OCI-M2 (cell line): ENCODE results near the gene MSL1.
"Not testable (repeated sequence)": the region's sequence is repeated elsewhere in the genome, so short reads cannot be mapped to it uniquely, and the experiment has no call there.

Experiments
- DNase-seq: peaks from one replicate; lab custom pipeline; 2025; ENCODE audit not compliant: unreplicated experiment; lab: John Stamatoyannopoulos, UW

The MSL1 gene

GRCh38 chr17:40124279-40125141, 2.7 kb downstream of the MSL1 start:
- no peak for DNase-seq

GRCh38 chr17:40129498-40129897, 7.7 kb downstream of the MSL1 start:
- no peak for DNase-seq

GRCh38 chr17:40130352-40131042, 8.7 kb downstream of the MSL1 start:
- no peak for DNase-seq

GRCh38 chr17:40134184-40134583, 12.4 kb downstream of the MSL1 start:
- DNase-seq = no peak

- DNase-seq = no peak
These were observed 14.0 kb downstream of the MSL1 start for GRCh38 chr17:40135817-40136216.

GRCh38 chr17:40139566-40140058, 17.8 kb downstream of the MSL1 start:
- DNase-seq = no peak

- DNase-seq = not testable (repeated sequence)
These were observed 21.4 kb downstream of the MSL1 start for GRCh38 chr17:40143166-40143565.

GRCh38 chr17:40145476-40145875, 23.7 kb downstream of the MSL1 start:
- no peak for DNase-seq

GRCh38 chr17:40148527-40148926, 26.8 kb downstream of the MSL1 start:
- DNase-seq = no peak

GRCh38 chr17:40150276-40150675, 28.5 kb downstream of the MSL1 start:
- no peak for DNase-seq

GRCh38 chr17:40151414-40151963, 29.7 kb downstream of the MSL1 start:
- DNase-seq = no peak

GRCh38 chr17:40153603-40154236, 31.9 kb downstream of the MSL1 start:
- no peak for DNase-seq

- DNase-seq = no peak
These were observed 36.2 kb downstream of the MSL1 start for GRCh38 chr17:40157973-40158372.

GRCh38 chr17:40158438-40159013, 36.8 kb downstream of the MSL1 start:
- DNase-seq = no peak

GRCh38 chr17:40159456-40159855, 37.7 kb downstream of the MSL1 start:
- no peak for DNase-seq

- DNase-seq = no peak
These were observed 46.0 kb downstream of the MSL1 start for GRCh38 chr17:40167685-40168261.

GRCh38 chr17:40168262-40168832, 46.6 kb downstream of the MSL1 start:
- no peak for DNase-seq

GRCh38 chr17:40170325-40170724, 48.6 kb downstream of the MSL1 start:
- no peak for DNase-seq

- DNase-seq = no peak
These were observed 50.0 kb downstream of the MSL1 start for GRCh38 chr17:40171750-40172149.

- DNase-seq = no peak
These were observed 51.5 kb downstream of the MSL1 start for GRCh38 chr17:40173091-40173777.
